Measurements from ENCODE around the gene BBS2.

Gene BBS2

DNA sequence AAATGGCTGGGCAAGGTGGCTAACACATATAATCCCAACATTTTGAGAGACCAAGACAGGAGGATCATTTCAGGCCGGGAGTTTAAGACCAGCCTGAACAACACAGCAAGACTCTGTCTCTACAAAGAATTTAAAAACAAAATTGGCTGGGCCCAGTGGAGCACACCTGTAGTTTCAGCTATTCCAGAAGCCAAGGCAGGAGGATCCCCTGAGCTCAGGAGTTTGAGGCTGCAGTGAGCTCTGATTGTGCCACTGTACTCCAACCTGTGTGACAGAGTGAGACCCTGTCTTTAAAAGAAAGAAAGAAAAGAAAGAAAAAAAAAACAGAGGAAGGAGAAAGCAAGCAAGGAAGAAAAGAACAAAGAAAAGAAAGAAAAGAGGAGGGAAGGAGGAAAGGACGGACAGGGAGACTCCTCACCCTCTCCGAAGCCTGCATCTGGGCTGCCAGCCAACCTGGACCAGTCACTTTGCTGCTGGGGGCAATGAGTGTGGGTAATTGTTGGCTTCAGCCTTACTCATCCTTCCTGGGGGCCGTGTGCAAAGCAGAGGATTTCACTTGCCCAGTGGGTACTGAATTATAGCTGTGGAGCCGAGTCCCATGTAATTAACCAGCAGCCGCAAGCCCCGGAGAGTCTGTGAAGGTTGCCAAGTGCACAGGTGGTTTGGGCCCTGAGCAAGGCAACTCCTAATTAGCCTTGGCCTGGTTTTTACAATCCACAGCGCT is 38.4 kb upstream of the BBS2 start:
- no peaks in the 10 kb centered on the region for H3K4me1 Mint-ChIP-seq
- H3K27me3 Mint-ChIP-seq (ENCODE audit: low read depth): peaks cover 19% of the 10 kb centered on the region
- no peaks in the 10 kb centered on the region for H3K9me3 Mint-ChIP-seq
- H3K36me3 Mint-ChIP-seq (ENCODE audit: low read depth): no peaks in the 10 kb centered on the region
- no peak overlapping the region for H3K27ac Mint-ChIP-seq
- TF ChIP-seq, protein P1, sequence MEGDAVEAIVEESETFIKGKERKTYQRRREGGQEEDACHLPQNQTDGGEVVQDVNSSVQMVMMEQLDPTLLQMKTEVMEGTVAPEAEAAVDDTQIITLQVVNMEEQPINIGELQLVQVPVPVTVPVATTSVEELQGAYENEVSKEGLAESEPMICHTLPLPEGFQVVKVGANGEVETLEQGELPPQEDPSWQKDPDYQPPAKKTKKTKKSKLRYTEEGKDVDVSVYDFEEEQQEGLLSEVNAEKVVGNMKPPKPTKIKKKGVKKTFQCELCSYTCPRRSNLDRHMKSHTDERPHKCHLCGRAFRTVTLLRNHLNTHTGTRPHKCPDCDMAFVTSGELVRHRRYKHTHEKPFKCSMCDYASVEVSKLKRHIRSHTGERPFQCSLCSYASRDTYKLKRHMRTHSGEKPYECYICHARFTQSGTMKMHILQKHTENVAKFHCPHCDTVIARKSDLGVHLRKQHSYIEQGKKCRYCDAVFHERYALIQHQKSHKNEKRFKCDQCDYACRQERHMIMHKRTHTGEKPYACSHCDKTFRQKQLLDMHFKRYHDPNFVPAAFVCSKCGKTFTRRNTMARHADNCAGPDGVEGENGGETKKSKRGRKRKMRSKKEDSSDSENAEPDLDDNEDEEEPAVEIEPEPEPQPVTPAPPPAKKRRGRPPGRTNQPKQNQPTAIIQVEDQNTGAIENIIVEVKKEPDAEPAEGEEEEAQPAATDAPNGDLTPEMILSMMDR (IDR thresholded peaks at IDR 0.05; ENCODE audit: unreplicated experiment in 3 of 3): no peak
- H3K4me3 Mint-ChIP-seq: no peak overlapping the region

DNA sequence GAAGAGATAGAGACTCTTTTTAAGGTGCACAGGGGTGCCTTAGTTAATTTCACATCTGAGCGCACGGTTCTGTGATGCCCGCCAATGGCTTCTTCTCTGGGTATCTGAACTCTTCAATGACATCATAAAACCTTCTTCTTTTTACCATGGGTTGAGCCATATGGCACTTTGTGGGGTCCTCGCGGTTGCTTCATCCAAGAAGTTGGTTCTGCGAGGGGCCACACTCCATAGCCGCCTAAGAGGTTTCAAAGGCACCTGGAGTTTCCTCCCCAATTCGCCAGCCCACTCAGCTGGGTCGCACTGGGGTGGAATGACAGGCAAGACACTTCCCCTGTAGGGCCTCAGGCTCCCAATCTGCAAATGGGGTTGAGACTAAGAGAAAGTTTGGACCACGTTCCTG is 34.6 kb upstream of the BBS2 start:
- Mint-ChIP-seq H3K4me1 (peaks cover 7% of the 10 kb centered on the region), H3K36me3 (ENCODE audit: low read depth) (no peaks in the 10 kb centered on the region), H3K27ac (no peak overlapping the region), H3K27me3 (ENCODE audit: low read depth) (peaks cover 17% of the 10 kb centered on the region), H3K9me3 (no peaks in the 10 kb centered on the region), H3K4me3 (no peak overlapping the region)
- TF ChIP-seq, protein P1 (IDR thresholded peaks at IDR 0.05; ENCODE audit: unreplicated experiment in 3 of 3): no peak

DNA sequence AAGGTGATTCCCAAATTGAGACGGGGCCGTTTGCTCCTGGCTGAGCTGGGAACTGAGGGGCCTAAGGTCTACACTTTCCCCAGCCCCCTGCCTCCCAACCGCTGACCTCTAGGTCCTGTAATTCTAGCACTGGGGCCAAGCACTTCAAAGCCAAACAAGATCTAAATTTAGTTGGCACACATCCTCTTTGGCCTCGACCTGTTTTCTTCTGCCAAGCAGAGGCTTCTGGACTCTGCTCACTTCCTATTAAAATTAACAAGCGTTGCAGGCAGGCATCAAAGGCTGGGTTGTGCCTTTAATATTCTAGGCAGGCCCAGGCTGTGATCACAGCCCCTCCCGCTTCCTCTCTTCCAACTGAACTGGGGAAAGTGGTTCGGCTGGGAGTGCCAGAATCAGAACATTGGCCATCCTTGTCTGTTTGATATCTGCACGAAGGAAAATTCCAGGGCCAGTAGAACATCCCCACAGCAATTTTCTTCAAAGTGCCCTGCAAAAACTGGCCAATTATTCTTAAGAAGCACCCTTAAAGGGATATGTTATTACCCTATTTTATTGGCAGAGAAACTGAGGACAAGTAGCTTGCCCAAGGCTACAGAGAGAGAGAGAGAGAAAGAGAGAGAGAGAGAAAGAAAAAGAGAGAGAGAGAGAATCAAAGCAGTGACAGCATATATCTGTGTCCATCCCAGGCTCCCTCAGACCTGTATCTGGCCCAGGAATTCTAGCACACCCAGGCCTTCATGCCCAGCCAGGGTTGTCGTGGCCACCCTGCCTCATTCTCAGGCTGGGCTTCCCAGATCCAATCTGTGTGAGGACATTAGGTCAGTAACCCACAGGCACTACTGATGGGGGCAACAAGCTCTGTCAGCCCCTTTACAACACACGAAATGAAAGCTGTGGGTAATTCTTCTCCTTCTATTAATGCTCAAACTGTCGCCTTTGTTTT is 32.2 kb upstream of the BBS2 start:
- H3K27me3 Mint-ChIP-seq (ENCODE audit: low read depth): peaks cover 22% of the 10 kb centered on the region
- no peaks in the 10 kb centered on the region for H3K9me3 Mint-ChIP-seq
- H3K36me3 Mint-ChIP-seq (ENCODE audit: low read depth): no peaks in the 10 kb centered on the region
- no peak overlapping the region for H3K4me3 Mint-ChIP-seq
- peak overlapping the region in 2 of 3 experiments; percentile 34 to 51 for H3K27ac Mint-ChIP-seq
- H3K4me1 Mint-ChIP-seq: peaks cover 13% of the 10 kb centered on the region
- TF ChIP-seq, protein P1 (IDR thresholded peaks at IDR 0.05; ENCODE audit: unreplicated experiment in 3 of 3): no peak

GRCh38 chr16:56549744-56550385 is 30.0 kb upstream of the BBS2 start:
- Mint-ChIP-seq H3K27ac (no peak overlapping the region), H3K36me3 (ENCODE audit: low read depth) (no peaks in the 10 kb centered on the region), H3K4me3 (no peak overlapping the region), H3K4me1 (peaks cover 13% of the 10 kb centered on the region), H3K9me3 (no peaks in the 10 kb centered on the region), H3K27me3 (ENCODE audit: low read depth) (peaks cover 23% of the 10 kb centered on the region)
- TF ChIP-seq, protein P1 (IDR thresholded peaks at IDR 0.05; ENCODE audit: unreplicated experiment in 3 of 3): no peak

DNA sequence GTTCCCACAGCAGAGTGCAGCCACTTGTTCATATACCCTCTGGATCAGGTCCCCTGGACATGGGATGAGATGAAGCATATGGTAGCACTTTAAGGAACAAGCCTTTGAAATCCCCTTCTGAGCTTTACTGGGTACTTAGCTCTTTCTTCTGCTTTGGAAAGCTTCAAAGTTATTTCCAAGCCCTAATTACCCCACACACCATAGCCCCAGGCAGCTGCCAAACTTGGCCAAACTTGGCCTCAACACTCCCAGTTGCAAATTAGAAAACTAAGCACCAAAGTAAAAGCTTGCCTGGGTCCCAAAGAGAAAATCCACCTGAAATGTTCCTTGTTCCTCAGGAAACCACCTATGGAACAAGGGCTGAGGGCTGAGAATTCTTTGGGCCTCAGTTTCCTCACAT is 29.3 kb upstream of the BBS2 start:
- Mint-ChIP-seq H3K27ac (no peak overlapping the region), H3K4me1 (peaks cover 13% of the 10 kb centered on the region), H3K27me3 (ENCODE audit: low read depth) (peaks cover 23% of the 10 kb centered on the region), H3K9me3 (no peaks in the 10 kb centered on the region), H3K4me3 (no peak overlapping the region), H3K36me3 (ENCODE audit: low read depth) (no peaks in the 10 kb centered on the region)
- TF ChIP-seq, protein P1 (IDR thresholded peaks at IDR 0.05; ENCODE audit: unreplicated experiment in 3 of 3): no peak

All from nephron (organoid).